GM18508 (cell line): Measurements from ENCODE around the gene C2orf72.
"Not testable (repeated sequence)": the region's sequence is repeated elsewhere in the genome, so short reads cannot be mapped to it uniquely, and the experiment has no call there.

Experiments used
- ATAC-seq: cut with Tn5 transposase; IDR thresholded peaks from one replicate; pipeline ENCODE4 v1.9.1; 2021; ENCODE audit warnings: moderate number of reproducible peaks; ENCODE audit not compliant: insufficient read depth, unreplicated experiment

The C2orf72 gene

DNA sequence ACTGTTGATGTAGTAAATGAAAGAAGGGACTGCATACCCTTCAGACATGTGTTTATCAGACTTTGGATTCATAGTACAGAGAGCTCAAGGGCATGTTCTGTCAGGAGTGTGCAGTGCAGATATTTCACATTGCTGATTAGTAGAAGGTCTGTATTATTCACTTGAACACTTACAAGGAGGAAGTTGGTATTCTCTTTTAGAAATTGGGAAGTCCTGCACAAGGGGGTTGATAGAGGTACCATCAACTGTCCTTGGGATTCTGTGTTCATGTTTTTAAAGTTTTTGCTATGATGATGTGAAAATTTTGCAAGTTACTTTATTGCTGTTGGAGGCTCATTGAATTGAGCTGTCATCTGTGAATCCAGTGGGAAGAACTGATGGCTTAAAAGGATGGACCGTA, 26.0 kb downstream of the C2orf72 start:
- ATAC-seq = no peak

DNA sequence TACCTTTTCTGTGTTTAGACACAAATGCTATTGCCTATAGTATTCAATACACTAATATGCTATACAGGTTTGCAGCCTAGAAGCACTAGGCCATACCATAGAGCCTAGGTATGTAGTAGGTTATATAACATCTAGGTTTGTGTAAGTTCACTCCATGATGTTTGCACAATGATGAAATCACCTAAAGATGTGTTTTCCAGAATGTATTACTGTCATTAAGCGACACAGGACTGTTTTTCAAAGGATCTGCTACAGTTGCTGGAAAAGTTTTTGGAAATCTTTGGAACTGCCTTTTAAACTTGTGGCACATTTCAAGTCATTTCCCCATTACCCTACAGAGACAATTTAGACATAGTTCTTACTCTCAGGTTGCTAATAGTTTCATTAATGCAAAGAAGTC, 28.6 kb downstream of the C2orf72 start:
- ATAC-seq = no peak

DNA sequence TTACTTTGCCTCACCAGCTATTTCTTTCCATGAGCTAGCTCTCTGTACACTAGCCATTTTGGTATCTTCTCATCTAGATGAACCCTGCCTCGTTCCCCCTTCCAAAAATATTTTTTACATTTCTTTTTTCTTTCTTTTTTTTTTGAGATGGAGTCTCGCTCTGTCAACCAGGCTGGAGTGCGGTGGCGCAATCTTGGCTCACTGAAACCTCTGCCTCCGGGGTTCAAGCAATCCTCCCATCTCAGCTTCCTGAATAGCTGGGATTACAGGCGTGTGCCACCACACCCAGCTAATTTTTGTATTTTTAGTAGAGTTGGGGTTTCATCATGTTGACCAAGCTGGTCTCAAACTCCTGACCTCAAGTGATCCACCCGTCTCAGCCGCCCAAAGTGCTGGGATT, 30.2 kb downstream of the C2orf72 start:
- ATAC-seq = not testable (repeated sequence)

DNA sequence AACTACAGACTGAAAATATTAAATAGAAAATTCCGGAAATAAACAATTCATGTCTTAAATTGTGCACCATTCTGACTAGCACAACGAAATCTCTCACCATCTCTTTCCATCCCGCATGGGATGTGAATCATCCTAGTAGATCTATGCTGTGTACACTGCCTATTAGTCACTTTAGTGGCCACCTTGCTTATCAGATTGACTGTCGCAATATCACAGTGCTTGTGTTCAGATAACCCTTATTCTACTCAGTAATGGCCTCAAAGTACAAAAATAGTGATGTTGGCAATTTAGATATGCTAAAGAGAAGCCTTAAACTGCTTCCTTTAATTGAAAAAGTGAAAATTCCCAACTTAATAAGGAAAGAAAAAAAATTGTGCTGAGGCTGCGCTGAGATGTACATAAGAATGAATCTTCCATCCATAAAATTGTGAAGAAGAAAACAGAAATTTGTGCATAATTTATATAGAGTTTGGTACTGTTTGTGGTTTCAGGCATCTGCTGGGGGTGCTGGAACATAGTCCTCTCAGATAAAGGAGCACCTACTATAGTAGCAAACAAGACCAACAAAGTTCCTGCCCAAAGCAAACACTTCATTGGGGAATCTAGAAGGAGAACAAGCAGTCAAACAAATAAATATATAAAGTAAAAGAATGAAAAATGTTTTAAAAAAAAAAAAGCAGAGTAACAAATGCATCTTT, 31.4 kb downstream of the C2orf72 start:
- no peak for ATAC-seq

DNA sequence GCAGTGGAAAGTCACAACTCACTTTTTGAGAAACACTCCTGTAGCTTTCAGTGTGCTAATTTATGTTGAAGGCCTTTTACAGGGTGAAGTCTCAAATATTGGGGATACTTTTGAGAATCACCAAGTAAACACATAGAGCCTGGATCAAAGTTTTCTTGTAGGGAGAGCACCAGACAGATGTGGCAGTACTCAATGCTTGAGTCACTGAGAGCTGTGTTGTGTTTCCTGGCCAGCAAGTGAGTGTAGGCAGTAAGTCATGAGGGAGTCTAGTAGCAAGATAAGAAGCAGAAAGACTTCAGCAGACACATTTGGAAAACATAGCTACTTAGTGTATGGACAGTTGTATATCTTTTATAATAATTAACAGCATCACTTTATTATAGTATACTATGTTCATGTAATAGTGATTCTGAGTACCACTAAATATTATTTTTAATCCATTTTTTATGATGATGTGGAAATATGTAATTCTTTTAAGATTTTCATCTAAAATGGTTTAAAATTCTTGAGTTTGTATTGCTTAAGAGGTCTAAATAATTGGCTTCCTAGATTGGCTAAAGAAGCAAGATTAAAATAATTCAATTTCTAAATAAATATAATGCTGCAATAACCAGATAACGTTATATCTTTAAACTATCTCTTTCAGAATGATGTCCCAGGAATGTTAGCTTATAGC, 32.2 kb downstream of the C2orf72 start:
- no peak for ATAC-seq

DNA sequence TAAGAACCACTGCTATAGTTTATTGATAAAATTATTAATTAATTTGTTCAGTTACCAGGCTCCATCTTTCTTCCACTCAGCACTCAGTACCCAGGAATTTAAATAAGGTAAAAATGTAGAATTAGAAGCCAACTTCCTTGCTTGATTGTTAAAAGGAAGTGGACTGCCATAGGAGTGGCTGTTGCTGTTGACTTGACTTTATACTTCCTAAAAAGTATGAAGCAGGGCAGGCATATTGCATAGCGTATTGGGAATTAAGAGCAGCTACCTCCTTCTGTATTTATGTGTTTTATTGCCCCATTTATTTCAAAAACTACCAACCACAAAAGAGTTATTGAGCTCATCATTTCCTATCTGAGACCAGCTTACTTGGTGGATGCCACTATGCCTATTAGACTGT, 47.2 kb downstream of the C2orf72 start:
- ATAC-seq = no peak

DNA sequence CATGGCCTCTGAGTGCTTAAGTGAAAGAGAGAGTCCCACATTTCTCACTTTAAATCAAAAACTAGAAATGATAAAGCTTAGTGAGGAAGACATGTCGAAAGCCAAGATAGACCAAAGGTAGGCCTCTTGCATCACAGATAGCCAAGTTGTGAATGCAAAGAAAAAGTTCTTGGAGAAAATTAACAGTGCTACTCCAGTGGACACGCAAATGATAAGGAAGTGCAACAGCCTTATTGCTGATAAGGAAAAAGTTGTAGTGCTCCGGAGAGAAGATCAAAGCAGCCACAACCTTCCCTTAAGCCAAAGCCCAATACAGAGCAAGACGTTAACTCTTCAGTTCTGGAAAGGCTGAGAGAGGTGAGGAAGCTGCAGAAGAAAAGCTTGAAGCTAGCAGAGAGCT, 51.4 kb downstream of the C2orf72 start:
- ATAC-seq = no peak

DNA sequence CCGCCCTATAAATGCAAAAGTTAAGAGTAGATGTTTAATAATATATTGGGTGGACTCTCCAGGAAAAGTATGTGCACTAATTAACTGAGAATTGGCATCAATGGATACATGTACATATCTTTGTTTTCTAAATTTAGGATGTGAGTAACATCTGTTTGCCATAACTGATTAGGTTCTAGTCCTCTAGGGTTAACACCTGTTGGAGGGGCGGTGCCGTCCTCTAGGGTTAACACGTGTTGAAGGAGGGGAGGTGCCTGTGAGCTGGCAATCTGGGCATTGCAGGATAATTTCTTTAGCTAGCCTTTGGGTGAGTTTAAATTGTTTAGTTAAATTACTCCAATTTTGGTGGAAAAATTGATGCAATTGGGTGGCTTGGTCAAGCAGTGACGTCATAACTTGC, 56.6 kb downstream of the C2orf72 start:
- ATAC-seq = no peak

DNA sequence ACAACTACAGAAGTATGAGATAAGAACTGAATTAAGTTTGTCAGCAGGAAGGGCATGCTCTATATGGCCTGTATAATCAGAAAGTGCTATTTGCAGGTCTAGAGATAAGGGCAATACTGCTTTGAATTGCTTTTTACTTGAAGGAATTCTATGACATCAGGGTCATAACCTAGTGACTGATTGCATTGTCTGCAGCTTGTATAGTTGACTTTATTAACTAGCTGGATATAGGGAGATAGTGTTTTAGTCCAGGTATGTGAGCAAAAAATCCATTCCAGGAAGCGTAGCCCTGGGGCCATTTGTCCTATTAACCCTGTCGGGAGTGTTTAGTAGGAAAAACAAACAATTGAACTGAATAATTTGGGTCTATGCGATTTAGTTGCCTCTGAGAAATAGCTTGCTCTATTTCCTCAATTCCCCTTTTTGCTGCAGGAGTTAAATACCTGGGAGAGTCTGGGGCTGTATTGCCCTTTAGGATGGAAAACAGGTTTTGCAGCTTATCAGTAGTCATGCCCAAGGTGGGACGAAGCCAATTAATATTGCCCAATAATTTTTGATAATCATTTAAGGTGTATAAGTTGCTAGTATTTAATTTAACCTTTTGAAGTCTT, 57.5 kb downstream of the C2orf72 start:
- no peak for ATAC-seq
